GM12872 (cell line): ENCODE data around the gene PRKCQ.
A peak's percentile ranks its signal among the peaks of the same experiment; 100 is the strongest.

Experiments
- TF ChIP-seq, protein P1 (sequence below): IDR thresholded peaks from 3 replicates; pipeline ENCODE4 v1.5.1; 2011; ENCODE audit warnings: low read depth, mild to moderate bottlenecking, low read length, moderate library complexity; ENCODE audit not compliant: insufficient read depth

The PRKCQ gene

GRCh38 chr10:6586501-6586900, 6.4 kb upstream of the PRKCQ start:
- TF ChIP-seq, protein P1, sequence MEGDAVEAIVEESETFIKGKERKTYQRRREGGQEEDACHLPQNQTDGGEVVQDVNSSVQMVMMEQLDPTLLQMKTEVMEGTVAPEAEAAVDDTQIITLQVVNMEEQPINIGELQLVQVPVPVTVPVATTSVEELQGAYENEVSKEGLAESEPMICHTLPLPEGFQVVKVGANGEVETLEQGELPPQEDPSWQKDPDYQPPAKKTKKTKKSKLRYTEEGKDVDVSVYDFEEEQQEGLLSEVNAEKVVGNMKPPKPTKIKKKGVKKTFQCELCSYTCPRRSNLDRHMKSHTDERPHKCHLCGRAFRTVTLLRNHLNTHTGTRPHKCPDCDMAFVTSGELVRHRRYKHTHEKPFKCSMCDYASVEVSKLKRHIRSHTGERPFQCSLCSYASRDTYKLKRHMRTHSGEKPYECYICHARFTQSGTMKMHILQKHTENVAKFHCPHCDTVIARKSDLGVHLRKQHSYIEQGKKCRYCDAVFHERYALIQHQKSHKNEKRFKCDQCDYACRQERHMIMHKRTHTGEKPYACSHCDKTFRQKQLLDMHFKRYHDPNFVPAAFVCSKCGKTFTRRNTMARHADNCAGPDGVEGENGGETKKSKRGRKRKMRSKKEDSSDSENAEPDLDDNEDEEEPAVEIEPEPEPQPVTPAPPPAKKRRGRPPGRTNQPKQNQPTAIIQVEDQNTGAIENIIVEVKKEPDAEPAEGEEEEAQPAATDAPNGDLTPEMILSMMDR = no peak

DNA sequence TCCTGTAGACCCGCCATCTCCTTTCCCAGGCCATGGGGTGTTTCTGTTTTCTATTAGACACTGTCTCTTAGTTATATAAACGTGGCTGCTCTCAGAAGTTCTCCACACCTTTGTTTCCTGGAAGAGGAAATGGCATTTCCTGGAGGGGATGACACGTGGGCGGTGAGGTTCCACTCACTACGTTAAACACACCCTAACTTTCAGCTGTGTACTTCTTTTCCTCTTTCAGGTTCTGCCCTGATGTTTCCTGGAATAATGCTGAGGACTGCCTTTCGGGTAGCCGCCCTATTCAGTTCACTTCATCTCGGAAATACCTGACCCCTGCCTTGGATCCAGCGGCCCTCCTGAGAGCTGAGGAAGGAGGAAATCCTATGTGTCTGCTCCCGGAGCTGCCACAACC, 3.4 kb upstream of the PRKCQ start:
- TF ChIP-seq, protein P1 = no peak

- TF ChIP-seq, protein P1 = no peak
Observed at GRCh38 chr10:6582298-6582697, 2.2 kb upstream of the PRKCQ start.

DNA sequence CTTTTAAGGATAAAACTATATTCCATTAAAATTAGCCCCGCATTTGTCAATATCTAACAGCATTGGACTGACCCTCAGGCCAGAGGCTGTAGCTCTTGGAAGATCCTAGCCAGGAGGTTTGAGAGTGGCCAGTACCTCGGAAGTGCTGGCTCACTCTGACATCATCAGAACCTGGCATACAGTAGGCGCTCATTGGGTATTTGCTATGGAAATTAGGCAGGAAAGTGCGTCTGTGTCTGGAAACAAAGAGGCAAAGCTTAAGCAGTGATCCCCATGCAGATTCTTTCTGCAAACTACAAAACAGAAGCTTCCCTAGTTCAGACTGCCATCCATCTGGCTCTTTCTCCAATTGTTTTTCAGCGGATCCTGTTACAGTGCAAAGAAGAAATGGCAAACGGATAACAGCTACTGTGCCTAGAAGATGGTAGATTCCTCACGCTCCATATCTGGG, 1.7 kb upstream of the PRKCQ start:
- TF ChIP-seq, protein P1 = no peak

- TF ChIP-seq, protein P1 = peak; percentile 53; the same call in 2 of the 3 replicates
Observed at GRCh38 chr10:6580279-6581029, 378 bp upstream of the PRKCQ start.

GRCh38 chr10:6579183-6579903, 733 bp downstream of the PRKCQ start:
- TF ChIP-seq, protein P1 = no peak

- TF ChIP-seq, protein P1 = no peak
Observed at GRCh38 chr10:6578795-6579182, 1.3 kb downstream of the PRKCQ start.
